BE2C (cell line): Measurements from ENCODE around the gene PTPRG.

Source experiments
- DNase-seq: peaks from one replicate; pipeline ENCODE4 v3.0.0-alpha.2; 2020
- H3K27me3 ChIP-seq: fragments of 250-450 bp; sonication (Bioruptor Pico); 2 replicates; pipeline ENCODE4 v1.5.1; 2020; ENCODE audit warnings: mild to moderate bottlenecking
- H3K36me3 ChIP-seq: fragments of 250-450 bp; sonication (Bioruptor Pico); 2 replicates; pipeline ENCODE4 v1.5.1; 2020; ENCODE audit warnings: mild to moderate bottlenecking
- H3K4me1 ChIP-seq: fragments of 250-450 bp; sonication (Bioruptor Pico); 2 replicates; pipeline ENCODE4 v1.5.1; 2020
- H3K4me3 ChIP-seq: 2 replicates; pipeline ENCODE4 v1.5.1; 2011; ENCODE audit warnings: low read depth, low read length
- H3K9me3 ChIP-seq: fragments of 250-450 bp; sonication (Bioruptor Pico); 2 replicates; pipeline ENCODE4 v1.5.1; 2020
- CTCF ChIP-seq: IDR thresholded peaks from 2 replicates; pipeline ENCODE4 v1.5.1; 2012; ENCODE audit warnings: mild to moderate bottlenecking, low read depth, low read length

PTPRG gene

GRCh38 chr3:61975936-61976335 is 414.6 kb downstream of the PTPRG start:
- H3K4me1 ChIP-seq, result no peaks in the 10 kb centered on the region
- no peak for TF ChIP-seq CTCF
- H3K27me3 ChIP-seq, result no peaks in the 10 kb centered on the region
- no peak overlapping the region for H3K4me3 ChIP-seq
- DNase-seq, result no peak
- no peaks in the 10 kb centered on the region for H3K36me3 ChIP-seq
- H3K9me3 ChIP-seq, result no peaks in the 10 kb centered on the region

GRCh38 chr3:61978460-61979419 is 417.4 kb downstream of the PTPRG start:
- no peak overlapping the region for H3K4me3 ChIP-seq
- no peak for TF ChIP-seq CTCF
- H3K4me1 ChIP-seq, result no peaks in the 10 kb centered on the region
- no peak for DNase-seq
- H3K27me3 ChIP-seq, result no peaks in the 10 kb centered on the region
- H3K9me3 ChIP-seq, result no peaks in the 10 kb centered on the region
- H3K36me3 ChIP-seq, result no peaks in the 10 kb centered on the region

GRCh38 chr3:61979638-61980037 is 418.3 kb downstream of the PTPRG start:
- Histone ChIP-seq H3K4me1 (no peaks in the 10 kb centered on the region), H3K4me3 (no peak overlapping the region), H3K9me3 (no peaks in the 10 kb centered on the region), H3K36me3 (no peaks in the 10 kb centered on the region), H3K27me3 (no peaks in the 10 kb centered on the region)
- no peak for DNase-seq
- no peak for TF ChIP-seq CTCF

- H3K27me3 ChIP-seq, result no peaks in the 10 kb centered on the region
- no peaks in the 10 kb centered on the region for H3K9me3 ChIP-seq
- no peaks in the 10 kb centered on the region for H3K36me3 ChIP-seq
- no peak for TF ChIP-seq CTCF
- no peaks in the 10 kb centered on the region for H3K4me1 ChIP-seq
- no peak for DNase-seq
- H3K4me3 ChIP-seq, result no peak overlapping the region
Measured at GRCh38 chr3:61980041-61980440, 418.7 kb downstream of the PTPRG start.

GRCh38 chr3:61981060-61981459 is 419.7 kb downstream of the PTPRG start:
- no peaks in the 10 kb centered on the region for H3K27me3 ChIP-seq
- H3K36me3 ChIP-seq, result no peaks in the 10 kb centered on the region
- H3K4me3 ChIP-seq, result no peak overlapping the region
- TF ChIP-seq CTCF, result no peak
- H3K4me1 ChIP-seq, result no peaks in the 10 kb centered on the region
- no peaks in the 10 kb centered on the region for H3K9me3 ChIP-seq
- no peak for DNase-seq

GRCh38 chr3:61983479-61983878 is 422.1 kb downstream of the PTPRG start:
- no peaks in the 10 kb centered on the region for H3K9me3 ChIP-seq
- H3K36me3 ChIP-seq, result no peaks in the 10 kb centered on the region
- no peaks in the 10 kb centered on the region for H3K27me3 ChIP-seq
- no peak for DNase-seq
- no peaks in the 10 kb centered on the region for H3K4me1 ChIP-seq
- no peak for TF ChIP-seq CTCF
- no peak overlapping the region for H3K4me3 ChIP-seq
